SK-N-SH (cell line): ENCODE measurements around the gene HMG20A. TPM values are rescaled to one million over a fixed set of nuclear protein-coding genes. Genes with fewer than 3 reads are reported as not detected.

Experiments
- CTCF ChIA-PET: fragments of 300-600, 350-600 bp; formaldehyde crosslinking; extraction: SDS; loops from one replicate; lab custom pipeline; 2021; lab: Yijun Ruan, JAX
- POLR2A ChIA-PET: fragments of 350-600 bp; sonication (Branson Sonifier 250); formaldehyde crosslinking; extraction: SDS; loops from one replicate; lab custom pipeline; 2020; ENCODE audit warnings: antibody characterized with exemption, inconsistent platforms; lab: Yijun Ruan, JAX
- DNase-seq: peaks from one replicate; pipeline ENCODE4 v3.0.0; 2012
- H2AFZ ChIP-seq: fragments of 200-600 bp; sonication (generic); 2 replicates; pipeline ENCODE4 v1.8.1; 2016; ENCODE audit warnings: antibody characterized with exemption, mild to moderate bottlenecking, low read depth
- H3F3A ChIP-seq: fragments of 200-600 bp; sonication (generic); replicated peaks from 2 replicates; pipeline ENCODE3; 2016; ENCODE audit warnings: antibody characterized with exemption, mild to moderate bottlenecking; ENCODE audit not compliant: insufficient read depth
- H3K27ac ChIP-seq, 2 experiments: fragments of 200-500 bp in 1 of 2; fragments of 200-600 bp in 1 of 2; sonication (Bioruptor generic) in 1 of 2; sonication (generic), shearing (Covaris generic) in 1 of 2; 2 replicates each; pipeline versions ENCODE4 v1.5.1 to v1.6.1; 2014 to 2016; ENCODE audit warnings: low read depth in 2 of 2, inconsistent platforms in 1 of 2, low read length in 1 of 2, mild to moderate bottlenecking in 1 of 2, mixed read lengths in 1 of 2
- H3K27me3 ChIP-seq: fragments of 200-600 bp; sonication (generic), shearing (Covaris generic); 2 replicates; pipeline ENCODE4 v1.6.1; 2016; ENCODE audit warnings: mixed run types; ENCODE audit not compliant: insufficient read depth
- H3K36me3 ChIP-seq, 2 experiments: fragments of 200-500 bp in 1 of 2; fragments of 200-600 bp in 1 of 2; sonication (Bioruptor generic) in 1 of 2; sonication (generic) in 1 of 2; replicated peaks in 1 of 2; 2 replicates each; pipeline versions ENCODE3 to v1.5.1; 2014 to 2016; ENCODE audit warnings: low read length in 1 of 2, mild to moderate bottlenecking in 1 of 2; ENCODE audit not compliant: insufficient read depth in 2 of 2, control insufficient read depth in 1 of 2
- H3K4me1 ChIP-seq, 2 experiments: fragments of 200-500 bp in 1 of 2; fragments of 200-600 bp in 1 of 2; sonication (Bioruptor generic) in 1 of 2; sonication (generic), shearing (Covaris generic) in 1 of 2; 2 replicates each; pipeline versions ENCODE4 v1.5.1 to v1.6.1; 2014 to 2016; ENCODE audit warnings: low read depth in 1 of 2, low read length in 1 of 2, mixed run types in 1 of 2; ENCODE audit not compliant: insufficient read depth in 2 of 2, control insufficient read depth in 1 of 2
- H3K4me2 ChIP-seq: fragments of 200-600 bp; sonication (generic), shearing (Covaris generic); 2 replicates; pipeline ENCODE4 v1.6.1; 2017; ENCODE audit warnings: mixed run types
- H3K4me3 ChIP-seq, 2 experiments: fragments of 200-500 bp in 1 of 2; fragments of 200-600 bp in 1 of 2; sonication (Bioruptor generic) in 1 of 2; sonication (generic), shearing (Covaris generic) in 1 of 2; 2 replicates each; pipeline versions ENCODE4 v1.5.1 to v1.8.1; 2014 to 2016; ENCODE audit warnings: low read depth in 2 of 2, inconsistent platforms in 1 of 2, low read length in 1 of 2, mild to moderate bottlenecking in 1 of 2, mixed read lengths in 1 of 2, moderate library complexity in 1 of 2
- H3K79me2 ChIP-seq: fragments of 200-600 bp; sonication (generic); 2 replicates; pipeline ENCODE4 v1.8.1; 2017; ENCODE audit warnings: mild to moderate bottlenecking; ENCODE audit not compliant: insufficient read depth
- H3K9ac ChIP-seq: fragments of 200-600 bp; sonication (generic); 2 replicates; pipeline ENCODE4 v1.6.1; 2017; ENCODE audit warnings: mixed run types
- H3K9me2 ChIP-seq: fragments of 200-600 bp; sonication (generic); 2 replicates; pipeline ENCODE4 v1.6.1; 2017; ENCODE audit warnings: mixed run types
- H3K9me3 ChIP-seq: fragments of 200-600 bp; sonication (generic); 2 replicates; pipeline ENCODE4 v1.6.1; 2017; ENCODE audit warnings: mixed run types, mild to moderate bottlenecking, moderate library complexity
- H4K20me1 ChIP-seq: fragments of 200-600 bp; sonication (generic); 2 replicates; pipeline ENCODE4 v1.6.1; 2017; ENCODE audit warnings: mild to moderate bottlenecking, mixed run types; ENCODE audit not compliant: insufficient read depth
- CHD2 ChIP-seq: fragments of 150-350 bp; IDR thresholded peaks from 2 replicates; pipeline ENCODE4 v1.6.1; 2018; ENCODE audit warnings: low read length; ENCODE audit not compliant: partially characterized antibody
- EP300 ChIP-seq, 2 experiments: IDR thresholded peaks; 2 replicates each; pipeline versions ENCODE4 v1.4.0 to v1.6.1; 2012; ENCODE audit warnings: borderline replicate concordance in 1 of 2, low read depth in 1 of 2, low read length in 1 of 2
- FOXJ3 ChIP-seq: sonication (generic); formaldehyde crosslinking; IDR thresholded peaks from 2 replicates; pipeline ENCODE4 v1.5.1; 2020; ENCODE audit warnings: mild to moderate bottlenecking, missing genetic modification reagents
- GABPA ChIP-seq: IDR thresholded peaks from 2 replicates; pipeline ENCODE4 v1.4.0; 2012; ENCODE audit warnings: low read depth, mild to moderate bottlenecking
- GATA2 ChIP-seq: sonication (generic); formaldehyde crosslinking; IDR thresholded peaks from 2 replicates; pipeline ENCODE4 v1.5.0; 2020; ENCODE audit warnings: mild to moderate bottlenecking, missing genetic modification reagents
- JUND ChIP-seq: IDR thresholded peaks from 2 replicates; pipeline ENCODE4 v1.4.0; 2012
- MEF2A ChIP-seq: IDR thresholded peaks from 2 replicates; pipeline ENCODE4 v1.4.0; 2012; ENCODE audit warnings: low read depth, borderline replicate concordance
- NRF1 ChIP-seq: IDR thresholded peaks from 2 replicates; pipeline ENCODE4 v1.6.1; 2012; ENCODE audit warnings: low read depth, mild to moderate bottlenecking, low read length
- POLR2AphosphoS5 ChIP-seq: IDR thresholded peaks from 2 replicates; pipeline ENCODE4 v1.6.1; 2012; ENCODE audit warnings: low read depth, low read length
- RCOR1 ChIP-seq: fragments of 150-350 bp; IDR thresholded peaks from 2 replicates; pipeline ENCODE4 v1.6.1; 2017; ENCODE audit warnings: antibody characterized with exemption, low read length
- RFX5 ChIP-seq: IDR thresholded peaks from 2 replicates; pipeline ENCODE4 v1.6.1; 2012; ENCODE audit warnings: mild to moderate bottlenecking, improper control_type of control experiment, low read length
- TAF1 ChIP-seq: IDR thresholded peaks from 2 replicates; pipeline ENCODE4 v1.6.1; 2012; ENCODE audit warnings: low read depth, mild to moderate bottlenecking, low read length, moderate library complexity, borderline replicate concordance
- TCF12 ChIP-seq: IDR thresholded peaks from 2 replicates; pipeline ENCODE4 v1.4.0; 2012
- TEAD4 ChIP-seq: IDR thresholded peaks from 2 replicates; pipeline ENCODE4 v1.4.0; 2012; ENCODE audit warnings: mild to moderate bottlenecking, borderline replicate concordance; ENCODE audit not compliant: insufficient read depth
- USF1 ChIP-seq: IDR thresholded peaks from 2 replicates; pipeline ENCODE4 v1.4.0; 2012; ENCODE audit warnings: low read depth, borderline replicate concordance
- WGBS: methylation state at CpG from one replicate; pipeline ENCODE4 v1.1.6; 2017; ENCODE audit warnings: low lambda C conversion rate; 5-methylcytosine and 5-hydroxymethylcytosine counted together
- polyA plus RNA-seq, 3 experiments: library from polyadenylated mRNA; depleted of rRNA; stranded (reverse); fragments of >200 nt; gene quantifications; 2 replicates each; pipeline ENCODE4 v1.2.3, GENCODE V29; 2012
- TF ChIP-seq, protein P1 (sequence below): IDR thresholded peaks from 2 replicates; pipeline ENCODE4; 2012
- TF ChIP-seq, protein P2 (sequence below): fragments of 200-600 bp; sonication (generic); IDR thresholded peaks from 2 replicates; pipeline ENCODE4 v1.6.1; 2017; ENCODE audit warnings: antibody characterized with exemption, mild to moderate bottlenecking, moderate library complexity
- TF ChIP-seq, protein P3 (sequence below): IDR thresholded peaks from 2 replicates; pipeline ENCODE4 v1.6.1; 2012; ENCODE audit warnings: mild to moderate bottlenecking, low read depth, low read length, moderate library complexity
- TF ChIP-seq, protein P4 (sequence below): IDR thresholded peaks from 2 replicates; pipeline ENCODE4 v1.4.0; 2012; ENCODE audit warnings: low read depth

Gene HMG20A
- polyA plus RNA-seq, 1 of the 3 experiments (the other 2 are of a cell fraction) = 27.7 TPM

GRCh38 chr15:77515613-77516012 is 94.9 kb downstream of the HMG20A start (continued):
- TF ChIP-seq EP300 (IDR thresholded peaks at IDR 0.05; ENCODE audit: borderline replicate concordance in 1 of 2, low read depth in 1 of 2, low read length in 1 of 2) = no peak
- no peak for TF ChIP-seq GATA2 (CRISPR knock-in tag)
- TF ChIP-seq MEF2A = no peak
- TF ChIP-seq TAF1 = no peak

DNA sequence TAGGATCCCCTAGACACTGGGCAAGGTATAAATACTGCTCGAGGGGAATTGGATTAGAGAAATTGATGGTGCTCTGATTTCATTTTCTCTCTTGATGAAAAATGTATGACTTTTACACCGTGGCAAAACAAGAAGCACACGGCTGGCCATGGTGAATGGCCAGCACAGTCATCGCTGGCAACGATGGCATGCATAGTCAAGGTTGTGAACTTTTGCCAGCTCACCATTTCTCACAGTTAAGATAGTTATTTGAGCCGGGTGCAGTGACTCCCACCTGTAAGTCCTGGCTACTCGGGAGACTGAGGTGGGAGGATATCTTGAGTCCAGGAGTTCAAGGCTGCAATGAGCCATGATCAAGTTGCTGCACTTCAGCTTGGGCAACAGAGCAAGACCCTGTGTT is 95.4 kb downstream of the HMG20A start:
- no peak for TF ChIP-seq NRF1
- no peak for TF ChIP-seq RCOR1
- TF ChIP-seq, protein P1, sequence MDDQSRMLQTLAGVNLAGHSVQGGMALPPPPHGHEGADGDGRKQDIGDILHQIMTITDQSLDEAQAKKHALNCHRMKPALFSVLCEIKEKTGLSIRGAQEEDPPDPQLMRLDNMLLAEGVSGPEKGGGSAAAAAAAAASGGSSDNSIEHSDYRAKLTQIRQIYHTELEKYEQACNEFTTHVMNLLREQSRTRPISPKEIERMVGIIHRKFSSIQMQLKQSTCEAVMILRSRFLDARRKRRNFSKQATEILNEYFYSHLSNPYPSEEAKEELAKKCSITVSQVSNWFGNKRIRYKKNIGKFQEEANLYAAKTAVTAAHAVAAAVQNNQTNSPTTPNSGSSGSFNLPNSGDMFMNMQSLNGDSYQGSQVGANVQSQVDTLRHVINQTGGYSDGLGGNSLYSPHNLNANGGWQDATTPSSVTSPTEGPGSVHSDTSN = no peak
- TF ChIP-seq USF1 = no peak
- no peak for TF ChIP-seq TAF1
- no peak for TF ChIP-seq JUND
- no peak for TF ChIP-seq RFX5
- no peak for TF ChIP-seq CHD2
- TF ChIP-seq TEAD4 = no peak
- no peak for TF ChIP-seq TCF12
- TF ChIP-seq GABPA = no peak
- TF ChIP-seq, protein P2, sequence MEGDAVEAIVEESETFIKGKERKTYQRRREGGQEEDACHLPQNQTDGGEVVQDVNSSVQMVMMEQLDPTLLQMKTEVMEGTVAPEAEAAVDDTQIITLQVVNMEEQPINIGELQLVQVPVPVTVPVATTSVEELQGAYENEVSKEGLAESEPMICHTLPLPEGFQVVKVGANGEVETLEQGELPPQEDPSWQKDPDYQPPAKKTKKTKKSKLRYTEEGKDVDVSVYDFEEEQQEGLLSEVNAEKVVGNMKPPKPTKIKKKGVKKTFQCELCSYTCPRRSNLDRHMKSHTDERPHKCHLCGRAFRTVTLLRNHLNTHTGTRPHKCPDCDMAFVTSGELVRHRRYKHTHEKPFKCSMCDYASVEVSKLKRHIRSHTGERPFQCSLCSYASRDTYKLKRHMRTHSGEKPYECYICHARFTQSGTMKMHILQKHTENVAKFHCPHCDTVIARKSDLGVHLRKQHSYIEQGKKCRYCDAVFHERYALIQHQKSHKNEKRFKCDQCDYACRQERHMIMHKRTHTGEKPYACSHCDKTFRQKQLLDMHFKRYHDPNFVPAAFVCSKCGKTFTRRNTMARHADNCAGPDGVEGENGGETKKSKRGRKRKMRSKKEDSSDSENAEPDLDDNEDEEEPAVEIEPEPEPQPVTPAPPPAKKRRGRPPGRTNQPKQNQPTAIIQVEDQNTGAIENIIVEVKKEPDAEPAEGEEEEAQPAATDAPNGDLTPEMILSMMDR = no peak
- no peak for TF ChIP-seq GATA2 (CRISPR knock-in tag)
- TF ChIP-seq POLR2AphosphoS5 = no peak
- TF ChIP-seq, protein P3, sequence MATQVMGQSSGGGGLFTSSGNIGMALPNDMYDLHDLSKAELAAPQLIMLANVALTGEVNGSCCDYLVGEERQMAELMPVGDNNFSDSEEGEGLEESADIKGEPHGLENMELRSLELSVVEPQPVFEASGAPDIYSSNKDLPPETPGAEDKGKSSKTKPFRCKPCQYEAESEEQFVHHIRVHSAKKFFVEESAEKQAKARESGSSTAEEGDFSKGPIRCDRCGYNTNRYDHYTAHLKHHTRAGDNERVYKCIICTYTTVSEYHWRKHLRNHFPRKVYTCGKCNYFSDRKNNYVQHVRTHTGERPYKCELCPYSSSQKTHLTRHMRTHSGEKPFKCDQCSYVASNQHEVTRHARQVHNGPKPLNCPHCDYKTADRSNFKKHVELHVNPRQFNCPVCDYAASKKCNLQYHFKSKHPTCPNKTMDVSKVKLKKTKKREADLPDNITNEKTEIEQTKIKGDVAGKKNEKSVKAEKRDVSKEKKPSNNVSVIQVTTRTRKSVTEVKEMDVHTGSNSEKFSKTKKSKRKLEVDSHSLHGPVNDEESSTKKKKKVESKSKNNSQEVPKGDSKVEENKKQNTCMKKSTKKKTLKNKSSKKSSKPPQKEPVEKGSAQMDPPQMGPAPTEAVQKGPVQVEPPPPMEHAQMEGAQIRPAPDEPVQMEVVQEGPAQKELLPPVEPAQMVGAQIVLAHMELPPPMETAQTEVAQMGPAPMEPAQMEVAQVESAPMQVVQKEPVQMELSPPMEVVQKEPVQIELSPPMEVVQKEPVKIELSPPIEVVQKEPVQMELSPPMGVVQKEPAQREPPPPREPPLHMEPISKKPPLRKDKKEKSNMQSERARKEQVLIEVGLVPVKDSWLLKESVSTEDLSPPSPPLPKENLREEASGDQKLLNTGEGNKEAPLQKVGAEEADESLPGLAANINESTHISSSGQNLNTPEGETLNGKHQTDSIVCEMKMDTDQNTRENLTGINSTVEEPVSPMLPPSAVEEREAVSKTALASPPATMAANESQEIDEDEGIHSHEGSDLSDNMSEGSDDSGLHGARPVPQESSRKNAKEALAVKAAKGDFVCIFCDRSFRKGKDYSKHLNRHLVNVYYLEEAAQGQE = no peak
- TF ChIP-seq, protein P4, sequence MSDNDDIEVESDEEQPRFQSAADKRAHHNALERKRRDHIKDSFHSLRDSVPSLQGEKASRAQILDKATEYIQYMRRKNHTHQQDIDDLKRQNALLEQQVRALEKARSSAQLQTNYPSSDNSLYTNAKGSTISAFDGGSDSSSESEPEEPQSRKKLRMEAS = no peak
- TF ChIP-seq FOXJ3 (CRISPR knock-in tag) = no peak
- no peak for DNase-seq
- ChIA-PET POLR2A (no interaction called here), CTCF (interaction anchor here (0.7 to 0.8 kb wide), 3 partner anchors 26 to 165 kb away, joined by 3 to 4 read pairs (median 3); no protein-coding TSS in a partner anchor)
- Histone ChIP-seq H3K9ac (no peak overlapping the region), H3K4me1 (no peaks in the 10 kb centered on the region), H2AFZ (no peak overlapping the region), H3K9me3 (0 out of 2 replicates have a peak, but pooled peaks cover 3% of the 10 kb centered on the region), H3K79me2 (no peaks in the 10 kb centered on the region), H3K4me3 (no peak overlapping the region), H3K9me2 (no peaks in the 10 kb centered on the region), H3K27me3 (no peaks in the 10 kb centered on the region), H3K27ac (no peak overlapping the region), H4K20me1 (no peaks in the 10 kb centered on the region), H3K4me2 (no peak overlapping the region), H3K36me3 (no peaks in the 10 kb centered on the region), H3F3A (no peaks in the 10 kb centered on the region)
- WGBS = 52% methylated on average over 7 of the region's 7 CpGs
